HG03469 (cell line): ENCODE data around the gene RARB.

ENCODE experiments used
- ATAC-seq: cut with Tn5 transposase; IDR thresholded peaks from one replicate; pipeline ENCODE4 v1.9.1; 2021; ENCODE audit warnings: mild to moderate bottlenecking, moderate library complexity, moderate number of reproducible peaks; ENCODE audit not compliant: unreplicated experiment

RARB gene

GRCh38 chr3:25589104-25589782 is 161.2 kb downstream of the RARB start:
- ATAC-seq = no peak

- ATAC-seq = no peak
Observed at GRCh38 chr3:25589783-25590258, 161.8 kb downstream of the RARB start.

- no peak for ATAC-seq
Observed at GRCh38 chr3:25592510-25592968, 164.5 kb downstream of the RARB start.

GRCh38 chr3:25593001-25593400 is 164.9 kb downstream of the RARB start:
- no peak for ATAC-seq

GRCh38 chr3:25594007-25594502 is 166.0 kb downstream of the RARB start:
- no peak for ATAC-seq

GRCh38 chr3:25597535-25598101 is 169.6 kb downstream of the RARB start:
- no peak for ATAC-seq

- ATAC-seq = no peak
Observed at GRCh38 chr3:25603703-25604102, 175.6 kb downstream of the RARB start.

GRCh38 chr3:25604107-25604805 is 176.2 kb downstream of the RARB start:
- ATAC-seq = no peak

- no peak for ATAC-seq
Observed at GRCh38 chr3:25610167-25610566, 182.1 kb downstream of the RARB start.

GRCh38 chr3:25610779-25611178 is 182.7 kb downstream of the RARB start:
- ATAC-seq = no peak

- no peak for ATAC-seq
Observed at GRCh38 chr3:25611193-25611592, 183.1 kb downstream of the RARB start.

- ATAC-seq = no peak
Observed at GRCh38 chr3:25618028-25618427, 190.0 kb downstream of the RARB start.

GRCh38 chr3:25619382-25619781 is 191.3 kb downstream of the RARB start:
- ATAC-seq = no peak

- ATAC-seq = no peak
Observed at GRCh38 chr3:25620493-25620892, 192.4 kb downstream of the RARB start.

GRCh38 chr3:25621087-25621486 is 193.0 kb downstream of the RARB start:
- ATAC-seq = no peak

GRCh38 chr3:25631989-25632388 is 203.9 kb downstream of the RARB start:
- no peak for ATAC-seq

GRCh38 chr3:25633919-25634318 is 205.9 kb downstream of the RARB start:
- peak; percentile 46 for ATAC-seq

- peak; percentile 11 for ATAC-seq
Observed at GRCh38 chr3:25635038-25635437, 207.0 kb downstream of the RARB start.
